ENCODE data around the gene TIMM17A.

DNA sequence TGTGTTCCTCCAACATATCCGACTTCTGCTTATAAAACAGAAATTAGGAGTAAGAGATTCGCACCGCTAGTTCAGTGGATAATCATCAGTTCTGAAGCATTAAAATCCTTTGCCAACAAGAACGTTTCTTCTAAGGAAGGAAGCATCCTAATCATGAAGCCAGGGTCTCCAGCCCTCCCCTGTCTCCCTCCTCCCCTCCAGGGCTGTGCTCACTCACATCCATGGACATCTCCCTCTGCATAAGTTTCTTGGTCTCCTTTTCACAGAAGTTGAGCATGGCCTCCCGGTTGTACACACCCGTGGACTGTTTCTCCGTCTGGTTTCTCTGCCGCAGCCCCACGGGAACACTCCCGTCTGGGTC lies 9.5 kb upstream of the TIMM17A start:
- TF ChIP-seq ZNF274 (IDR thresholded peaks at IDR 0.05; ENCODE audit: low read depth, low read length): no peak
- no peak for TF ChIP-seq SUZ12 (IDR thresholded peaks at IDR 0.05; ENCODE audit: extremely low read depth, insufficient read depth, insufficient read length)

All from NT2/D1 (cell line).